ENCODE measurements around the gene HCN1. TPM values are rescaled to one million over a fixed set of nuclear protein-coding genes. Genes with fewer than 3 reads are reported as not detected.

HCN1 gene
- polyA plus RNA-seq, 2 of the 4 experiments (the other 2 are of a cell fraction): not detected

DNA sequence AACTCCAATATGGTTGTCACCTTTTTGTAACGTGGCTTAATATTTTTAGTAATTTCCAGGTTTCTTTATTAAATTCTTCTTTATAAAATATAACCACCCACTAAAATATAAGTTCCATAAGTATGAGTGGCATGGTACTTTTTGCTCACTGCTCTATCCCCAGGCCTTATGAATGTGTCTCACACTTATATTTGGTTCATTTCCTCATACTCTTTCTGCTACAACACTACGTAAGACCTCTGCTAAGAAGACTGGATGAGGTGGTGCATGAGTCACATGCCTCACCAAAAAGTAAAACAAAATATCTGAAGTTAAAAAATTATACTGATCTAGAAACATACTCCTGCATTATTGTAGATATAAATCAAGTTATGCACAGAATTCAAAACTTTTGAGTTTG is 400.9 kb downstream of the HCN1 start:
- no peak overlapping the region for H3K4me3 ChIP-seq
- ChIA-PET CTCF (no interaction called here), POLR2A (no interaction called here)
- H3K4me2 ChIP-seq: no peak overlapping the region
- WGBS (ENCODE audit: missing lambda C conversion rate): 6% methylated on average over 2 of the region's 2 CpGs
- no peaks in the 10 kb centered on the region for H3K4me1 ChIP-seq
- DNase-seq (ENCODE audit: low read depth in 1 of 2, low spot score in 1 of 2) (no peak), ATAC-seq (no peak), FAIRE-seq (no peak)
- no peaks in the 10 kb centered on the region; the same call in 2 of the 3 replicates for H3K9me3 ChIP-seq
- TF ChIP-seq CBX8 (IDR thresholded peaks at IDR 0.05) (no peak), NPAS2 (CRISPR knock-in tag; IDR thresholded peaks at IDR 0.05; ENCODE audit: borderline replicate concordance) (no peak), FOXS1 (CRISPR knock-in tag; IDR thresholded peaks at IDR 0.05) (no peak), KDM5A (IDR thresholded peaks at IDR 0.05) (no peak), ZSCAN20 (CRISPR knock-in tag; IDR thresholded peaks at IDR 0.05) (no peak), MAZ (IDR thresholded peaks at IDR 0.05; ENCODE audit: borderline replicate concordance, low read depth, low read length) (no peak)
- H3K27ac ChIP-seq: no peak overlapping the region

DNA sequence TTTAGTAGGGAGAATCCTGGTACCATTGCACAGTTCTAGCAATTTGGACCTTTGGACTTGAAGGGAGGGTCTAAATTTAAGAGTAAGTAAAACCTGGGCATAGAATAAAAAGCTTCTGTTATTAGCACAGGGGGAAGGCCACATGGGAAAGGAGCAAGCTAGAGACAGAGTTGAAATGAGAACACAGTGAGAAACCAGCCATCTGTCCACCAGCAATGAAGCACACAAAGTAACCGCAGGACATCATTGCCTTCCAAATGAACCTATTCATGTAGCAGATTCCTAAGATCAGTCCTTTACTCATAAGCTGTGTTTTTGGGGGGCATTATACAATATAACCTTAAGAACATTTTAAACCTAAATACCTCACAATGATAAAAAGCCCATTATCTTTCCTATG is 407.4 kb downstream of the HCN1 start:
- Histone ChIP-seq H3K4me2 (no peak overlapping the region), H3K4me3 (no peak overlapping the region), H3K4me1 (no peaks in the 10 kb centered on the region), H3K27ac (no peak overlapping the region), H3K9me3 (no peaks in the 10 kb centered on the region)
- ChIA-PET POLR2A (no interaction called here), CTCF (no interaction called here)
- ATAC-seq (no peak), FAIRE-seq (no peak), DNase-seq (ENCODE audit: low read depth in 1 of 2, low spot score in 1 of 2) (no peak)
- whole genome bisulfite sequencing (ENCODE audit: missing lambda C conversion rate): 83% methylated on average over 1 of the region's 1 CpG
- TF ChIP-seq KDM5A (IDR thresholded peaks at IDR 0.05) (no peak), CBX2 (IDR thresholded peaks at IDR 0.05; ENCODE audit: borderline replicate concordance, low read depth) (no peak), CHD2 (IDR thresholded peaks at IDR 0.05; ENCODE audit: low read length, partially characterized antibody) (no peak), HOXB13 (CRISPR knock-in tag; IDR thresholded peaks at IDR 0.05; ENCODE audit: low read depth) (no peak), RAD21 (conservative IDR thresholded peaks at IDR 0.05 in 1 of 2, IDR thresholded peaks at IDR 0.05 in 1 of 2) (no peak), RNF2 (IDR thresholded peaks at IDR 0.05; ENCODE audit: borderline replicate concordance, low read depth) (no peak), ZC3H11A (IDR thresholded peaks at IDR 0.05) (no peak), EHF (CRISPR knock-in tag; IDR thresholded peaks at IDR 0.05) (no peak), SMC3 (IDR thresholded peaks at IDR 0.05) (no peak), CBX8 (IDR thresholded peaks at IDR 0.05) (no peak), HOXA7 (CRISPR knock-in tag; IDR thresholded peaks at IDR 0.05) (no peak), MAZ (IDR thresholded peaks at IDR 0.05; ENCODE audit: borderline replicate concordance, low read depth, low read length) (no peak), RARB (CRISPR knock-in tag; IDR thresholded peaks at IDR 0.05) (no peak)
- TF ChIP-seq, protein P1, sequence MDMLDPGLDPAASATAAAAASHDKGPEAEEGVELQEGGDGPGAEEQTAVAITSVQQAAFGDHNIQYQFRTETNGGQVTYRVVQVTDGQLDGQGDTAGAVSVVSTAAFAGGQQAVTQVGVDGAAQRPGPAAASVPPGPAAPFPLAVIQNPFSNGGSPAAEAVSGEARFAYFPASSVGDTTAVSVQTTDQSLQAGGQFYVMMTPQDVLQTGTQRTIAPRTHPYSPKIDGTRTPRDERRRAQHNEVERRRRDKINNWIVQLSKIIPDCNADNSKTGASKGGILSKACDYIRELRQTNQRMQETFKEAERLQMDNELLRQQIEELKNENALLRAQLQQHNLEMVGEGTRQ (IDR thresholded peaks at IDR 0.05): no peak
- TF ChIP-seq, protein P2, sequence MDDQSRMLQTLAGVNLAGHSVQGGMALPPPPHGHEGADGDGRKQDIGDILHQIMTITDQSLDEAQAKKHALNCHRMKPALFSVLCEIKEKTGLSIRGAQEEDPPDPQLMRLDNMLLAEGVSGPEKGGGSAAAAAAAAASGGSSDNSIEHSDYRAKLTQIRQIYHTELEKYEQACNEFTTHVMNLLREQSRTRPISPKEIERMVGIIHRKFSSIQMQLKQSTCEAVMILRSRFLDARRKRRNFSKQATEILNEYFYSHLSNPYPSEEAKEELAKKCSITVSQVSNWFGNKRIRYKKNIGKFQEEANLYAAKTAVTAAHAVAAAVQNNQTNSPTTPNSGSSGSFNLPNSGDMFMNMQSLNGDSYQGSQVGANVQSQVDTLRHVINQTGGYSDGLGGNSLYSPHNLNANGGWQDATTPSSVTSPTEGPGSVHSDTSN (IDR thresholded peaks at IDR 0.05): no peak
- TF ChIP-seq, protein P3, sequence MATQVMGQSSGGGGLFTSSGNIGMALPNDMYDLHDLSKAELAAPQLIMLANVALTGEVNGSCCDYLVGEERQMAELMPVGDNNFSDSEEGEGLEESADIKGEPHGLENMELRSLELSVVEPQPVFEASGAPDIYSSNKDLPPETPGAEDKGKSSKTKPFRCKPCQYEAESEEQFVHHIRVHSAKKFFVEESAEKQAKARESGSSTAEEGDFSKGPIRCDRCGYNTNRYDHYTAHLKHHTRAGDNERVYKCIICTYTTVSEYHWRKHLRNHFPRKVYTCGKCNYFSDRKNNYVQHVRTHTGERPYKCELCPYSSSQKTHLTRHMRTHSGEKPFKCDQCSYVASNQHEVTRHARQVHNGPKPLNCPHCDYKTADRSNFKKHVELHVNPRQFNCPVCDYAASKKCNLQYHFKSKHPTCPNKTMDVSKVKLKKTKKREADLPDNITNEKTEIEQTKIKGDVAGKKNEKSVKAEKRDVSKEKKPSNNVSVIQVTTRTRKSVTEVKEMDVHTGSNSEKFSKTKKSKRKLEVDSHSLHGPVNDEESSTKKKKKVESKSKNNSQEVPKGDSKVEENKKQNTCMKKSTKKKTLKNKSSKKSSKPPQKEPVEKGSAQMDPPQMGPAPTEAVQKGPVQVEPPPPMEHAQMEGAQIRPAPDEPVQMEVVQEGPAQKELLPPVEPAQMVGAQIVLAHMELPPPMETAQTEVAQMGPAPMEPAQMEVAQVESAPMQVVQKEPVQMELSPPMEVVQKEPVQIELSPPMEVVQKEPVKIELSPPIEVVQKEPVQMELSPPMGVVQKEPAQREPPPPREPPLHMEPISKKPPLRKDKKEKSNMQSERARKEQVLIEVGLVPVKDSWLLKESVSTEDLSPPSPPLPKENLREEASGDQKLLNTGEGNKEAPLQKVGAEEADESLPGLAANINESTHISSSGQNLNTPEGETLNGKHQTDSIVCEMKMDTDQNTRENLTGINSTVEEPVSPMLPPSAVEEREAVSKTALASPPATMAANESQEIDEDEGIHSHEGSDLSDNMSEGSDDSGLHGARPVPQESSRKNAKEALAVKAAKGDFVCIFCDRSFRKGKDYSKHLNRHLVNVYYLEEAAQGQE (IDR thresholded peaks at IDR 0.05): no peak
- TF ChIP-seq, protein P4, sequence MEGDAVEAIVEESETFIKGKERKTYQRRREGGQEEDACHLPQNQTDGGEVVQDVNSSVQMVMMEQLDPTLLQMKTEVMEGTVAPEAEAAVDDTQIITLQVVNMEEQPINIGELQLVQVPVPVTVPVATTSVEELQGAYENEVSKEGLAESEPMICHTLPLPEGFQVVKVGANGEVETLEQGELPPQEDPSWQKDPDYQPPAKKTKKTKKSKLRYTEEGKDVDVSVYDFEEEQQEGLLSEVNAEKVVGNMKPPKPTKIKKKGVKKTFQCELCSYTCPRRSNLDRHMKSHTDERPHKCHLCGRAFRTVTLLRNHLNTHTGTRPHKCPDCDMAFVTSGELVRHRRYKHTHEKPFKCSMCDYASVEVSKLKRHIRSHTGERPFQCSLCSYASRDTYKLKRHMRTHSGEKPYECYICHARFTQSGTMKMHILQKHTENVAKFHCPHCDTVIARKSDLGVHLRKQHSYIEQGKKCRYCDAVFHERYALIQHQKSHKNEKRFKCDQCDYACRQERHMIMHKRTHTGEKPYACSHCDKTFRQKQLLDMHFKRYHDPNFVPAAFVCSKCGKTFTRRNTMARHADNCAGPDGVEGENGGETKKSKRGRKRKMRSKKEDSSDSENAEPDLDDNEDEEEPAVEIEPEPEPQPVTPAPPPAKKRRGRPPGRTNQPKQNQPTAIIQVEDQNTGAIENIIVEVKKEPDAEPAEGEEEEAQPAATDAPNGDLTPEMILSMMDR (IDR thresholded peaks at IDR 0.05): no peak

Data from A549 (cell line).